LNCAP (cell line): ENCODE data around the gene TMEM163.

Source experiments
- CTCF ChIP-seq: fragments of 450-650 bp; IDR thresholded peaks from 2 replicates; pipeline ENCODE4 v1.5.1; 2017; ENCODE audit warnings: mild to moderate bottlenecking

The TMEM163 gene

DNA sequence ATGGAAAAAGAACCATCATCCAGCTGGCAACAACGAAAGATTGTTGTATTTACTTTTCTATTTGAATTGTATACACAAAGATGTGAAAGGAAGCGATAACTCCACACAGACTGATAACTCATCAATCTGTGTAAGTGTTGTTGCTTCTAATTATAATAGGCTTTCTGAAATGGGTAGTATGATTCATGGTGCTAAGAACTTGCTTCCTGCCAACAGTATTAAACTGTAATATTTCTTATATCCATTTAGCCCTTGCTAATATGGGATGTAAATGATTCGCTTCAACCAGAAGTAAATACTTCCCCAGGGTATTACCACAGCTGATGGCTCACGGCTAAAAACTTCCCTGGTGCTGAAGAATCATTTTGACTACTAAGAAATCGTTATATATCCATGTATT lies 70.2 kb downstream of the TMEM163 start:
- TF ChIP-seq CTCF: no peak

DNA sequence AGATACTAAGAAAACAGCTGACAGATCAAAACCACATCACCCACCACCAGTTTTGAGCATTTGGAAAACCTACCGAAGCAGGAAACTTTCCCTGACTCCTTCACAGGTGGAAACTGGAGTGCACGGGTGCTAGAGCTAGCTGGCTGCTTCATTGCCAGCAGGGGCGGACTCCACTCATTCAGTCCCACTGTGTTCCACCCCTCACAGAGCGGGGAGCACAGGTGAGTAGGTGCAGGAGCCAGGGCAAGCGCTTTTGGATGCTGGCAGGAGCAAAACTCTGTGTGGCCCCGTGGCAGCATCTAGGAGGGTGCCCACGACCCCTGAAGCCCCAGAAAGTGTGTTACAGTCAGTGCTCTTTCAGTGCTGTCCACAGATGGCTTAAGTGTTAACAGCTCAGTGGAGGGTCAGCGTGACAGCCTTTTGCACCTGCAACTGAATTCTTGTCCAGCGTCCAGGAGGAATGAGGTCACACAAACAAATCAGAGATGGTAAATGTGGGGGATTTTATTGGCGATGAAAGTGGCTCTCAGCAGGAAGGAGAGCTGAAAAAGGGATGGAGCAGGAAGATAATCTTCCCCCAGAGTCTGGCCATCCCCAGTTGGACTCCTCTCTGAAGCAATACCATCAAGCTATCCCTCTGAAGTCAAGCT lies 71.1 kb downstream of the TMEM163 start:
- no peak for TF ChIP-seq CTCF

GRCh38 chr2:134642938-134643337 lies 75.9 kb downstream of the TMEM163 start:
- TF ChIP-seq CTCF: no peak

GRCh38 chr2:134640494-134640893 lies 78.3 kb downstream of the TMEM163 start:
- no peak for TF ChIP-seq CTCF

- TF ChIP-seq CTCF: no peak
These were observed 79.5 kb downstream of the TMEM163 start for GRCh38 chr2:134639265-134639664.

GRCh38 chr2:134636714-134637113 lies 82.1 kb downstream of the TMEM163 start:
- no peak for TF ChIP-seq CTCF

- TF ChIP-seq CTCF: no peak
These were observed 84.6 kb downstream of the TMEM163 start for GRCh38 chr2:134634054-134634753.
